Spleen (tissue), 11 donors: Measurements from ENCODE around the gene FXYD4. TPM values are rescaled to one million over a fixed set of nuclear protein-coding genes. Genes with fewer than 3 reads are reported as not detected.
A peak's percentile ranks its signal among the peaks of the same experiment; 100 is the strongest.
"Not testable (repeated sequence)": the region's sequence is repeated elsewhere in the genome, so short reads cannot be mapped to it uniquely, and the experiment has no call there.

Experiments used
- DNase-seq: peaks from one replicate; pipeline ENCODE4 v3.0.0-alpha.2; 2020
- H3K27ac ChIP-seq, 8 donors: fragments of 200-600 bp; sonication (generic) in 7 of 8; 1 replicate in 4 of 8; 2 replicates in 4 of 8; pipeline versions ENCODE4 v1.5.0 to v1.8.0; 2016 to 2021; ENCODE audit warnings: inconsistent platforms in 4 of 8, mild to moderate bottlenecking in 4 of 8, moderate library complexity in 1 of 8
- H3K27me3 ChIP-seq, 7 donors: fragments of 200-600 bp; sonication (generic) in 6 of 7; replicated peaks in 1 of 7; 1 replicate in 4 of 7; 2 replicates in 3 of 7; pipeline versions ENCODE4 v1.5.0 to v1.8.0; 2016 to 2021; ENCODE audit warnings: inconsistent platforms in 3 of 7, mild to moderate bottlenecking in 1 of 7
- H3K36me3 ChIP-seq, 6 donors: fragments of 200-600 bp; sonication (generic) in 5 of 6; 1 replicate in 4 of 6; 2 replicates in 2 of 6; pipeline versions ENCODE4 v1.5.0 to v1.8.0; 2016 to 2021; ENCODE audit warnings: inconsistent platforms in 2 of 6
- H3K4me1 ChIP-seq, 6 donors: fragments of 200-600 bp; sonication (generic) in 5 of 6; 1 replicate in 3 of 6; 2 replicates in 3 of 6; pipeline versions ENCODE4 v1.5.0 to v1.8.0; 2016 to 2021; ENCODE audit warnings: inconsistent platforms in 3 of 6
- H3K4me3 ChIP-seq, 8 donors: fragments of 200-600 bp; sonication (generic) in 7 of 8; 1 replicate in 4 of 8; 2 replicates in 4 of 8; pipeline versions ENCODE4 v1.5.0 to v1.8.0; 2016 to 2021; ENCODE audit warnings: inconsistent platforms in 4 of 8, mild to moderate bottlenecking in 4 of 8, moderate library complexity in 2 of 8
- H3K9me3 ChIP-seq, 8 donors: fragments of 200-600 bp; sonication (generic) in 7 of 8; 1 replicate in 4 of 8; 2 replicates in 4 of 8; pipeline versions ENCODE4 v1.5.0 to v1.8.0; 2016 to 2021; ENCODE audit warnings: inconsistent platforms in 4 of 8
- CTCF ChIP-seq, 11 experiments: fragments of 200-600 bp in 7 of 11; fragments of 450-650 bp in 4 of 11; sonication (generic) in 4 of 11; IDR thresholded peaks in 8 of 11; conservative IDR thresholded peaks in 3 of 11; 1 replicate in 7 of 11; 2 replicates in 4 of 11; pipeline versions ENCODE4 v1.4.0 to v1.8.0; 2016 to 2021; ENCODE audit warnings: antibody characterized with exemption in 11 of 11, inconsistent platforms in 4 of 11, mild to moderate bottlenecking in 1 of 11
- POLR2A ChIP-seq, 3 donors: fragments of 450-650 bp; IDR thresholded peaks; one replicate each; pipeline ENCODE4 v1.5.1; 2017; ENCODE audit warnings: antibody characterized with exemption in 3 of 3, mild to moderate bottlenecking in 1 of 3
- POLR2AphosphoS5 ChIP-seq, 3 donors: sonication (generic); formaldehyde crosslinking; IDR thresholded peaks; one replicate each; pipeline ENCODE4 v1.5.1; 2017; ENCODE audit warnings: antibody characterized with exemption in 3 of 3
- WGBS, 5 donors: extraction: QIAGEN DNeasy Blood & Tissue Kit in 3 of 5; methylation state at CpG; one replicate each; pipeline versions ENCODE4 v1.1.5 to v1.1.7; 2013 to 2018; 5-methylcytosine and 5-hydroxymethylcytosine counted together
- intact Hi-C: fragments of 100-400 bp; cut with DNase I; formaldehyde crosslinking; loops from one replicate; pipeline ENCODE4 v1.15.0; 2023; ENCODE audit warnings: low total_unique reads
- polyA plus RNA-seq, 3 donors: library from polyadenylated mRNA; stranded (reverse); fragments of 200-250 nt; gene quantifications; one replicate each; pipeline ENCODE4 v1.2.1, GENCODE V29; 2013
- small RNA-seq, 4 donors: library from RNA; depleted of rRNA; stranded (forward); fragments of <200 nt; gene quantifications; one replicate each; pipeline ENCODE3, GENCODE V24; 2016
- total RNA-seq, 7 donors: library from RNA; depleted of rRNA in 3 of 7; stranded (reverse); fragments of >200 nt in 3 of 7; fragmentation: NEBNext Ultra II Directional in 4 of 7; extraction: Animal tissue kit (Norgen Biotek cat#: 25700) in 4 of 7; gene quantifications; one replicate each; pipeline versions ENCODE4 v1.1.0 to v1.2.1, GENCODE V29; 2016 to 2021
- donor health status: healthy with polysubstance abuse.
- donor health status: DM: no; HTN: no; CAD: no; lungs with moderate emphysema.
- donor health status: DM: no; HTN: no; CAD: no.
- donor health status: Bipolar disorder and iron deficiency.
- donor health status: healthy.
- donor health status: DM: no; HTN: no; CAD: no.
- donor health status: DM: yes; HTN: yes; CAD: no.

FXYD4 gene
- total and polyA plus RNA-seq, 10 donors = 0.20 TPM; not detected in 9

GRCh38 chr10:43421519-43421918 is 50.1 kb downstream of the FXYD4 start:
- DNase-seq = no peak
- TF ChIP-seq CTCF (IDR thresholded peaks at IDR 0.05 in 8 of 11, conservative IDR thresholded peaks at IDR 0.05 in 3 of 11) (no peak), POLR2A (IDR thresholded peaks at IDR 0.05) (no peak), POLR2AphosphoS5 (IDR thresholded peaks at IDR 0.05) (no peak)
- intact Hi-C loops = no loop called here

GRCh38 chr10:43421944-43422343 is 50.5 kb downstream of the FXYD4 start:
- H3K4me3 ChIP-seq, H3K36me3 ChIP-seq, H3K9me3 ChIP-seq, DNase-seq, H3K27me3 ChIP-seq, intact Hi-C loops: not testable (repeated sequence)
- WGBS, 5 donors = 92 to 99% (median 96%) methylated on average over 4 of the region's 4 CpGs
- Histone ChIP-seq H3K4me1 (peaks cover 21 to 59% (median 45%) of the 10 kb centered on the region in 6 donors), H3K27ac (peak overlapping the region in 4 of 8 donors; percentile 93 to 98 (median 97))

More at GRCh38 chr10:43421519-43421918, 50.1 kb downstream of the FXYD4 start:
- WGBS, 5 donors = 85 to 93% (median 90%) methylated on average over 6 of the region's 6 CpGs
- Histone ChIP-seq H3K9me3 (no peaks in the 10 kb centered on the region), H3K4me3 (peak overlapping the region in 3 of 8 donors; percentile 57 to 75 (median 60)), H3K27ac (peak overlapping the region; percentile 93 to 98 (median 96)), H3K36me3 (no peaks in the 10 kb centered on the region), H3K4me1 (peaks cover 21 to 57% (median 44%) of the 10 kb centered on the region in 6 donors), H3K27me3 (no peaks in the 10 kb centered on the region)

DNA sequence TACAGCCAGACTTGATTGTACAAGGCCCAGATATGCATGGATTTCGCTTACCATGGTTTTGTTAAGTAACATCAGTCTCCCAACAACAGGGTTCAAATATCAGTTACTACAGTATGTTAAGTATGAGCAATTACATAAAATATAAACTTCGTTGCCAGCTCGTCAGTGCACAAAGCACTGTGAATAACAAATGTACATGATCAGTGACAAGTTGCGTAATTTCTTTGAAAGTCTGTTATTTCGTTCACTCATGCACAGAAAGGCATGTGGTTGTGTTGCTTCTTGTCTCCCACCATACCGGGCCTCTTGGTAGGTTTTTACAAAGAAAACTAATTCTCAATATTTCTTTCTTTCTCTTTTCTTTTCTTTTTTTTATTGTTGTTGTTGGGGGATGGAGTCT is 53.0 kb downstream of the FXYD4 start:
- Histone ChIP-seq H3K4me1 (peaks cover 6 to 46% (median 24%) of the 10 kb centered on the region in 6 donors), H3K27me3 (no peaks in the 10 kb centered on the region), H3K36me3 (no peaks in the 10 kb centered on the region), H3K27ac (no peak overlapping the region), H3K9me3 (no peaks in the 10 kb centered on the region), H3K4me3 (no peak overlapping the region)
- intact Hi-C loops = no loop called here
- TF ChIP-seq POLR2AphosphoS5 (IDR thresholded peaks at IDR 0.05) = no peak
- no peak for TF ChIP-seq CTCF (IDR thresholded peaks at IDR 0.05 in 8 of 11, conservative IDR thresholded peaks at IDR 0.05 in 3 of 11)
- no peak for TF ChIP-seq POLR2A (IDR thresholded peaks at IDR 0.05)
- 65 to 87% (median 77%) methylated on average over 6 of the region's 6 CpGs for WGBS, 5 donors
- no peak for DNase-seq

Small RNA genes lying within 50 kb of the gene (small RNA-seq; reads per million reads assigned to genes)
- gene RNU6ATAC11P (0 reads per million in 4 donors), gene SNORD3J (0 to 0.07 (median 0.03) reads per million in 4 donors)

Other genes starting within 250 kb of the FXYD4 start
- gene CSGALNACT2, start 233.2 kb upstream of the FXYD4 start, total RNA-seq = 10 to 100 TPM; 29.8 to 77.1 (median 41.9) TPM
- 10 to 100 TPM in 1 of 3 donors, 1 to 10 TPM in 2; 8.1 to 10.1 (median 8.5) TPM for gene CSGALNACT2, start 233.2 kb upstream of the FXYD4 start, polyA plus RNA-seq
- gene RASGEF1A, start 104.6 kb upstream of the FXYD4 start, total RNA-seq = 1 to 10 TPM; 2.5 to 7.1 (median 3.6) TPM
- 1 to 10 TPM; 1.9 to 3.1 (median 2.1) TPM for gene RASGEF1A, start 104.6 kb upstream of the FXYD4 start, polyA plus RNA-seq
- gene HNRNPF, start 37.5 kb downstream of the FXYD4 start, total RNA-seq = 100 to 1,000 TPM; 159 to 253 (median 206) TPM
- gene HNRNPF, start 37.5 kb downstream of the FXYD4 start, polyA plus RNA-seq = 100 to 1,000 TPM in 2 of 3 donors, 10 to 100 TPM in 1; 82.8 to 141 (median 116) TPM
- 10 to 100 TPM in 2 of 7 donors, 1 to 10 TPM in 5; 5.8 to 12.1 (median 7.9) TPM for gene ZNF487, start 65.5 kb downstream of the FXYD4 start, total RNA-seq
- 1 to 10 TPM; 4.9 to 9.6 (median 7.0) TPM for gene ZNF487, start 65.5 kb downstream of the FXYD4 start, polyA plus RNA-seq
- 1 to 10 TPM; 1.8 to 4.4 (median 3.1) TPM for gene ZNF239, start 203.0 kb downstream of the FXYD4 start, total RNA-seq
- 1 to 10 TPM; 2.0 to 2.5 (median 2.2) TPM for gene ZNF239, start 203.0 kb downstream of the FXYD4 start, polyA plus RNA-seq
- 1 to 10 TPM; 3.1 to 8.0 (median 5.3) TPM for gene ZNF485, start 234.8 kb downstream of the FXYD4 start, total RNA-seq
- gene ZNF485, start 234.8 kb downstream of the FXYD4 start, polyA plus RNA-seq = 1 to 10 TPM; 3.3 to 4.2 (median 3.5) TPM